ENCODE measurements around the gene GHRHR. TPM values are rescaled to one million over a fixed set of nuclear protein-coding genes. Genes with fewer than 3 reads are reported as not detected.
A peak's percentile ranks its signal among the peaks of the same experiment; 100 is the strongest.

Gene GHRHR
- total RNA-seq, 1 experiment from 2014 or later: not detected

DNA sequence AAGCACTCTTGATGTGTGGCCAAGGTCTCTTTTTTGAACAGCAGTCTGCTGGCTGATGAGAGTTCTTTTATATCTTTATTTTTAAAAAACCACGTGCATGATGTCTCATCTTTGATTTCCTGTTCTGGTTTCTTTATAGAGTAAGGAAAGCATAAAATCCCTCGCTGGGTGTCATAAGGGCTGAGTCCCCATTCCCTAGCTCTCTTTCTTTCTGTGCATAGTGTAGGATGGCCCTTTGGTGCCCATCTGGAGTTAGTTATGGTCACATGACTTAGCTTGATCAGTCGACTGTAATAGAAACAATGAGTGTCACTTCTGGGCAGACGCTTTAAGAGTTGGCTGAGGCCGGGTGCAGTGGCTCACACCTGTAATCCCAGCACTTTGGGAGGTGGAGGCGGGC is 38.5 kb downstream of the GHRHR start:
- no peaks in the 10 kb centered on the region for H3K36me3 ChIP-seq
- no peaks in the 10 kb centered on the region for H3K9me3 ChIP-seq
- H3K27me3 ChIP-seq: no peaks in the 10 kb centered on the region
- H3K4me3 ChIP-seq: no peak overlapping the region
- peak; percentile 46 for DNase-seq

GRCh38 chr7:31003097-31003496 is 39.3 kb downstream of the GHRHR start:
- H3K9me3 ChIP-seq: no peaks in the 10 kb centered on the region
- no peak overlapping the region for H3K4me3 ChIP-seq
- H3K36me3 ChIP-seq: no peaks in the 10 kb centered on the region
- H3K27me3 ChIP-seq: no peaks in the 10 kb centered on the region
- DNase-seq: no peak

DNA sequence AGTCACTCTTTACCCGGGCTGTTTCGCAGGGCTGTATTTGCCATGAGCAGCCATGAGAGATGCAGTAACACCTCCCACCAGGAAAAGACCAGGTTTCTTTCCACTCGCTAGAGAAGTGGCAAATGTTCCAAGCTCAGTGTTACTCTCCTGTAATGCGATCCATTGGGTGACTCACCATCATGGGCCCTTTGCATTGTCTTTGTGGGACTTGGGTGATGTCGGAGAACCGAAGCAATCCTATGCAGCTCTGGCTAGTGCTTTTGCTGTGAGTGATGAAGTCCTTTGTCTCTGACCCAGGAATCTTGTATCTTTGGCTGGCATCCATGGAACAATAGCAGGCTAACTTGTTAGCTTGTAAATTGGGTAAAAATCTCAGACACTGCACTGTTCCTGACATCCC is 40.0 kb downstream of the GHRHR start:
- DNase-seq: no peak
- Histone ChIP-seq H3K36me3 (no peaks in the 10 kb centered on the region), H3K27me3 (0 out of 2 replicates have a peak, but pooled peaks cover under 1% of the 10 kb centered on the region), H3K9me3 (no peaks in the 10 kb centered on the region), H3K4me3 (no peak overlapping the region)

DNA sequence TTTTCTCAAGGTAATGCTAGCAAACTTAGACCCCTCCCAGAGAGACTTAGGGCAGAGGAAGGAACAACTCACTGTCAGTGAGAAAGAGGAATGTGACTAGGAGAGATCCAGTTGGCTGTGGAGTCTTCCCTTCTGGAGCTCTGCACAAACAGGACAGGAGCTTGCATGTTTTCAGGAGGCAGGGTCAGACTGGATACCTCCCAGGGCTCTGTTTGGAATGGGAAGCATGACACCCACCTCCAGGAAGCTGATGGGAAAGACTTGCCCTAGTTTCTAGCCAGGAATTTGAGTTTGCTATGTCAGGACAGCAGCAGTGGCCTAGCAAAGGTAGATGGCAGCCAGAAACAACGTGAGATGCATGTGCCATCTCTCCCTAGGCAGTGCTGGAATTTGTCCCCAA is 40.6 kb downstream of the GHRHR start:
- Histone ChIP-seq H3K4me3 (no peak overlapping the region), H3K9me3 (no peaks in the 10 kb centered on the region)

GRCh38 chr7:31006857-31007256 is 43.1 kb downstream of the GHRHR start:
- DNase-seq: no peak

More for the DNA sequence above, 40.6 kb downstream of the GHRHR start:
- no peak for DNase-seq
- Histone ChIP-seq H3K36me3 (no peaks in the 10 kb centered on the region), H3K27me3 (0 out of 2 replicates have a peak, but pooled peaks cover 4% of the 10 kb centered on the region)

DNA sequence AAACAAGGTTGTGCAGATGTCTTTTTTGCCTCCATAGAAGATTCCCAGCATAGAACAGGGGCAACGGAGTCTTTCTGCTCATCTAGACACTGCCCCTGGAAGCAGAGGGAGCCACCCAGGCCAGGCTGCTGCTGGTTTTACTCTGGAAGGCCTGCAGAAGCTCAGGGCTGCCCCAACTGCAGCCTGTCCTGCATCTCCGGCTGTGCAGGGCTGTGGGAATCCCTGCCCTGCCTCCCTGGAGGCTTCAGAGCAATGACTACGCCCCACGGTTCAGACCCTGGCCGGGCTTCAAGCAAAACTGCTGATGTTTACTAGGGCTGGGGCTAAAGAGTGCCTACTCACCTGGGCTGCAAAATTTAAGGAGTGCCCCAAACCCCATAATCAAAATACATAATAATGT is 43.9 kb downstream of the GHRHR start:
- Histone ChIP-seq H3K9me3 (no peaks in the 10 kb centered on the region), H3K4me3 (no peak overlapping the region), H3K27me3 (0 out of 2 replicates have a peak, but pooled peaks cover 4% of the 10 kb centered on the region), H3K36me3 (no peaks in the 10 kb centered on the region)
- no peak for DNase-seq

More at GRCh38 chr7:31006857-31007256, 43.1 kb downstream of the GHRHR start:
- H3K36me3 ChIP-seq: no peaks in the 10 kb centered on the region
- H3K27me3 ChIP-seq: 0 out of 2 replicates have a peak, but pooled peaks cover 4% of the 10 kb centered on the region
- no peaks in the 10 kb centered on the region for H3K9me3 ChIP-seq
- H3K4me3 ChIP-seq: no peak overlapping the region

DNA sequence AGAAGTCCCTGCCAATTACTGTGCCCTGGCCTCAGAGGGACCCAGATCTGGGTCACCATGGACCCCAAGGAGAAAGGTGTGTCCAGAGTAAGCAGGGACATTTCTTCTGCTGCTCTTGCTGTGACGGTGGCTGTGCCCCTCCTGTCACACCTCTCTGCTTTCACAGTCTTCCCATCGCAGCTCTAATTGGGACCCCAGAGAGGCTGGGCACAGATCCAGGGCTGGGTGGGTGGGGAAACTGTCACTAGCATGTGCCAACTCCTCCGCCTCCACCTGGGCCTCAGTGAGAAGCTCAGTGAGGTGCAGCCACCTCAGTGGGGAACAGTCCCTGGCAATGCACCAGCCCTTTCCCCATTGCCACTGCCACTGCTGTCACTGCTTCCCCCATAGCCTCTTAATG is 51.1 kb downstream of the GHRHR start:
- Histone ChIP-seq H3K27me3 (no peaks in the 10 kb centered on the region), H3K36me3 (no peaks in the 10 kb centered on the region), H3K9me3 (no peaks in the 10 kb centered on the region), H3K4me3 (no peak overlapping the region)
- no peak for DNase-seq

- Histone ChIP-seq H3K27me3 (no peaks in the 10 kb centered on the region), H3K9me3 (no peaks in the 10 kb centered on the region), H3K4me3 (no peak overlapping the region), H3K36me3 (no peaks in the 10 kb centered on the region)
- no peak for DNase-seq
Measured at GRCh38 chr7:31017032-31017675, 53.4 kb downstream of the GHRHR start.

DNA sequence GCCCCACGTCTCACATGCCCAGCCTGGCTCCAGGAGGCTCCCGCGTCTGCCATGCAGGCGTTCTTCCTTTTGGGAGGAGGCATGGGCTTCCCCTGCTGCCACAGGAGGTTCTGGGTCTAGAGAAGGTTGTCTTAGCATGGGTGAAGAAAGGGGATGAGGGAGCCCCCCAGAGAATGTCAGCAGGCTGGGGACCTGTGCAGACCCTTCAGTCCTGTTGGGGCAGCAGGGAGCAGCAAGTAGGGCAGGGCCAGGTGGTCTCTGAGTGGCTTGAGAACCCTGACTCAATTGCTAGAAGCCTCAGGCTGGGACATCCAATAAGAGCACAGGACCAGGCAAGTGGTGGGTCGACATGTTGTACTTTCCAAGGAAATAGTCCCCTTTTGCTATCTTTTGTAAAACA is 54.0 kb downstream of the GHRHR start:
- H3K4me3 ChIP-seq: no peak overlapping the region
- DNase-seq: no peak
- H3K9me3 ChIP-seq: no peaks in the 10 kb centered on the region
- H3K36me3 ChIP-seq: no peaks in the 10 kb centered on the region
- H3K27me3 ChIP-seq: no peaks in the 10 kb centered on the region

- H3K36me3 ChIP-seq: no peaks in the 10 kb centered on the region
- H3K4me3 ChIP-seq: no peak overlapping the region
- no peak for DNase-seq
- no peaks in the 10 kb centered on the region for H3K27me3 ChIP-seq
- no peaks in the 10 kb centered on the region for H3K9me3 ChIP-seq
Measured at GRCh38 chr7:31019509-31019908, 55.8 kb downstream of the GHRHR start.

DNA sequence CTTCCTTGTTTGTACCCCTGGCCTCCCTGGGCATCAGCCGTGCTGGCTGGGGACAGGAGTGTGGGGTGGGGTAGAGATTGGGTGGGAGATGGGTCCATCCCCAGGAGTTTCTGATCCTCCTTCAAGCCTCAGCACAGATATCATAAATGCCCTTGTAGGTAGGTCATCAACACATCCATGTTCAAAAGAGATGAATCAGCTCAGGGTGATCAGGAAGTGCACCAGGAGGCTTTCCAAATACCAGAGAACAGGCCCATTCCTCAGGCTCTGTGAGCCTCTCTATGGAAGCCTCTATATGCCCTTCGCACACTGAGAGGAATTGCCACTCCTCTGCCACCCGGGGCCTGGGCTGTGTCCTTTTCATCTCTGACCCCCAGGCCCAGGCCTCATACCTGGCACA is 56.4 kb downstream of the GHRHR start:
- H3K9me3 ChIP-seq: no peaks in the 10 kb centered on the region
- H3K36me3 ChIP-seq: no peaks in the 10 kb centered on the region
- DNase-seq: no peak
- H3K4me3 ChIP-seq: no peak overlapping the region
- H3K27me3 ChIP-seq: no peaks in the 10 kb centered on the region

- H3K9me3 ChIP-seq: no peaks in the 10 kb centered on the region
- H3K27me3 ChIP-seq: no peaks in the 10 kb centered on the region
- no peak for DNase-seq
- no peak overlapping the region for H3K4me3 ChIP-seq
- no peaks in the 10 kb centered on the region for H3K36me3 ChIP-seq
Measured at GRCh38 chr7:31020652-31021051, 56.9 kb downstream of the GHRHR start.

GRCh38 chr7:31022117-31022516 is 58.4 kb downstream of the GHRHR start:
- no peak for DNase-seq
- H3K27me3 ChIP-seq: no peaks in the 10 kb centered on the region
- H3K9me3 ChIP-seq: no peaks in the 10 kb centered on the region
- H3K4me3 ChIP-seq: no peak overlapping the region
- H3K36me3 ChIP-seq: no peaks in the 10 kb centered on the region

GRCh38 chr7:31022726-31023125 is 59.0 kb downstream of the GHRHR start:
- no peaks in the 10 kb centered on the region for H3K9me3 ChIP-seq
- no peaks in the 10 kb centered on the region for H3K27me3 ChIP-seq
- no peak for DNase-seq
- no peak overlapping the region for H3K4me3 ChIP-seq
- H3K36me3 ChIP-seq: no peaks in the 10 kb centered on the region

DNA sequence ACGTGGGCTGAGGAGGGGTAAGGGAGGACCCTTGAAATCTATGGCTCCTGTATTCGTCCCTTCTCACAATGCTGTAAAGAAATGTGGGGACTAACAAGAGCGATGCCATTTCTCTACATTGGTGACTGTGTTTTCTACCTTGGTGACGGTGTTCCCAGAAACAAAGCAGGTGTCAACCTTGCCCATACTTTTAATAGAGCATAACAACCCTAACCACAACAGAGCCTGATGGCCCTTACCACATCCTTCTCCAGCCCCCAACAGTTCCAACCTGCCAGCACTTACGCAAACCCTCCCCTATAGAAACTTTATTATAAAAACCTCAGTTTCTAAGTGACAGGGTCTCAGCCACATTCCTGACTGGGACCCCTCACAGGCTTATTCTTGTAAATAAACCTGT is 60.1 kb downstream of the GHRHR start:
- H3K4me3 ChIP-seq: no peak overlapping the region
- no peak for DNase-seq
- H3K9me3 ChIP-seq: no peaks in the 10 kb centered on the region
- H3K36me3 ChIP-seq: no peaks in the 10 kb centered on the region
- H3K27me3 ChIP-seq: no peaks in the 10 kb centered on the region

DNA sequence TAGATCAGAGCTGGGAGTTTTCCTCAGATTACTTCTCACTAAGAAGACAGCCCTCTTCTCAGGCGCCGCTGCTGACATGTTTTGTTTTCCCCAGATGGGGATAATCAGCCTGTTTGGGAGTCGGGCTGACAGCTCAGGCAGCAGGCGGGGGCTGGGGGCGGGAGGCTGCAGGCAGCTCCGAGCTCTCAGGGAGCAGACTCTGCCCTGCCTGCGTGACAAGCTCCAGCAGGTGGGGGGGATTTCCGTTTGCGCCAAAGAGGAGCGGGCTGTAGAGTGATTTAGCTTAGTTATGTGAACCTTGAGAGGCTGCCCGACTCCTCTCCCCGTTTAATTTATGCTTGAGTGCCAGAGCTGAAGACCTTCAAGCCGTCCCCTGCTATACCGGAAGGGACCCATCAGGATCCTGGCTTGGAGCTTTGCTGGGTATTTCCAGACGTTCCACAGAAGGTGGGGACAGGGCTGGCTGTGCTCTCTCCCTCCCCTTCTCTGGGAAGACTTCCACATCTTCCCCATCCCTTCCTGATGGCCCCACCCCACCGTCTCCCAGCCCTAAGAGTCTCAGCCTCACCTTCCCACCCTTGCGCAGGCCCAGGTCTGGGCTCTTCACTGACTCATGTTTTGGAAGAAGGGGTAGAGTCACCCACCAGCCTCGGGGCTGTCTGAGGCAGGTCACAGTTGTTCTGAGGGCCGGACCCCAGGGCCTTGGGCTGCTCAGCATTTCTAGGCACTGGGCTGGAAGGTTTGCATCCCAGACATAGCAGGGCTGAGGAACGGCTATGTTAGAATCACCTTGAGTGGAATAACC is 63.6 kb downstream of the GHRHR start:
- Histone ChIP-seq H3K9me3 (no peaks in the 10 kb centered on the region), H3K4me3 (no peak overlapping the region), H3K27me3 (no peaks in the 10 kb centered on the region), H3K36me3 (no peaks in the 10 kb centered on the region)
- DNase-seq: no peak

- H3K27me3 ChIP-seq: no peaks in the 10 kb centered on the region
- no peak for DNase-seq
- H3K4me3 ChIP-seq: no peak overlapping the region
- H3K9me3 ChIP-seq: no peaks in the 10 kb centered on the region
- H3K36me3 ChIP-seq: no peaks in the 10 kb centered on the region
Measured at GRCh38 chr7:31028006-31028405, 64.3 kb downstream of the GHRHR start.

All from MG63 (cell line).